ENCODE data around the gene NLGN4Y. TPM values are rescaled to one million over a fixed set of nuclear protein-coding genes. Genes with fewer than 3 reads are reported as not detected.

Gene NLGN4Y
- total and polyA plus RNA-seq, 2 of the 4 experiments (the other 2 are of a cell fraction): not detected

- dilution Hi-C loops (cut with HindIII; ENCODE audit: low sequenced_read_pairs, unreplicated experiment): no loop called here
- no peaks in the 10 kb centered on the region for H3K4me1 ChIP-seq (ENCODE audit: control insufficient read depth, insufficient read depth, low read length)
- no peak for ATAC-seq (ENCODE audit: low read depth)
These were observed 986 bp downstream of the NLGN4Y start for GRCh38 chrY:14525315-14525714.

More at GRCh38 chrY:14525315-14525714, 986 bp downstream of the NLGN4Y start:
- H3K79me1 ChIP-seq (ENCODE audit: low read depth in 1 of 2, low read length in 2 of 2): no peaks in the 10 kb centered on the region
- no peak overlapping the region for H3K27ac ChIP-seq (ENCODE audit: insufficient read depth, low read length)
- no peak overlapping the region for H3K14ac ChIP-seq (replicated peaks; ENCODE audit: low read depth, low read length)
- no peak overlapping the region for H2BK5ac ChIP-seq (ENCODE audit: low read depth, low read length, poor library complexity, severe bottlenecking)
- TF ChIP-seq USF2 (IDR thresholded peaks at IDR 0.05; ENCODE audit: low read depth, low read length) (no peak), RFX5 (IDR thresholded peaks at IDR 0.05; ENCODE audit: low read depth, low read length) (no peak), CTCF (conservative IDR thresholded peaks at IDR 0.05; ENCODE audit: low read depth, low read length) (no peak), CEBPB (IDR thresholded peaks at IDR 0.05; ENCODE audit: low read depth, low read length) (no peak), MAFK (IDR thresholded peaks at IDR 0.05; ENCODE audit: low read depth, low read length) (no peak), MAZ (IDR thresholded peaks at IDR 0.05; ENCODE audit: borderline replicate concordance, low read depth, low read length) (no peak), POLR2A (IDR thresholded peaks at IDR 0.05; ENCODE audit: low read depth, low read length) (no peak), ELK1 (IDR thresholded peaks at IDR 0.05; ENCODE audit: borderline replicate concordance, low read depth, low read length) (no peak), NFE2L2 (IDR thresholded peaks at IDR 0.05; ENCODE audit: low read depth, low read length) (no peak), RAD21 (IDR thresholded peaks at IDR 0.05; ENCODE audit: low read length) (no peak), RCOR1 (IDR thresholded peaks at IDR 0.05; ENCODE audit: insufficient replicate concordance, low read length) (no peak), SMC3 (IDR thresholded peaks at IDR 0.05; ENCODE audit: low read depth, low read length) (no peak), FOS (IDR thresholded peaks at IDR 0.05; ENCODE audit: low read depth, low read length) (no peak), BHLHE40 (IDR thresholded peaks at IDR 0.05; ENCODE audit: low read depth, low read length) (no peak), MXI1 (IDR thresholded peaks at IDR 0.05; ENCODE audit: borderline replicate concordance, low read depth, low read length) (no peak), CHD1 (IDR thresholded peaks at IDR 0.05; ENCODE audit: low read depth, low read length) (no peak)
- no peaks in the 10 kb centered on the region for H4K20me1 ChIP-seq (ENCODE audit: insufficient read depth, low read length)
- H4K8ac ChIP-seq (ENCODE audit: low read depth in 2 of 2, low read length in 2 of 2): no peak overlapping the region
- no peak overlapping the region for H4K5ac ChIP-seq (ENCODE audit: low read depth, low read length)
- no peak overlapping the region for H2AK9ac ChIP-seq (replicated peaks; ENCODE audit: low read depth, low read length, poor library complexity)
- H3K9me1 ChIP-seq (ENCODE audit: insufficient read depth, low read length): no peaks in the 10 kb centered on the region
- CTCF ChIA-PET: no interaction called here
- no peak overlapping the region for H2BK15ac ChIP-seq (ENCODE audit: low read depth, low read length)
- no peak overlapping the region for H4K91ac ChIP-seq (ENCODE audit: insufficient read depth, low read depth, low read length)
- no peak overlapping the region for H2AK5ac ChIP-seq (ENCODE audit: low read depth, low read length)
- in situ Hi-C loops (cut with MboI; ENCODE audit: low sequenced_read_pairs): no loop called here
- H3K36me3 ChIP-seq (ENCODE audit: control insufficient read depth, insufficient read depth, low read length): no peaks in the 10 kb centered on the region
- H2AFZ ChIP-seq (replicated peaks; ENCODE audit: low read length, poor library complexity): no peak overlapping the region
- no peak overlapping the region for H3K18ac ChIP-seq (ENCODE audit: low read depth, low read length)
- no peak for DNase-seq
- H3K4ac ChIP-seq (ENCODE audit: low read depth, low read length): no peak overlapping the region
- no peaks in the 10 kb centered on the region for H3K27me3 ChIP-seq (ENCODE audit: control insufficient read depth, insufficient read depth, low read length)
- H3K4me3 ChIP-seq (ENCODE audit: insufficient read depth, low read depth, low read length): no peak overlapping the region
- H3K9ac ChIP-seq (ENCODE audit: low read depth, low read length): no peak overlapping the region
- H2BK20ac ChIP-seq (ENCODE audit: low read depth, low read length): no peak overlapping the region
- H2BK120ac ChIP-seq (ENCODE audit: low read depth, low read length): no peak overlapping the region
- H3K9me3 ChIP-seq (ENCODE audit: control insufficient read depth, insufficient read depth, low read length): no peaks in the 10 kb centered on the region
- BruUV-seq (replicated peaks): no TSS peak
- intact Hi-C loops (cut with micrococcal nuclease): no loop called here
- H3K23ac ChIP-seq (ENCODE audit: low read depth, low read length): no peak overlapping the region
- POLR2A ChIA-PET (ENCODE audit: unreplicated experiment): no interaction called here
- no peak overlapping the region for H3K56ac ChIP-seq (ENCODE audit: extremely low read depth, insufficient read depth, low read length)
- H3K4me2 ChIP-seq (ENCODE audit: low read depth, low read length): no peak overlapping the region
- no CpG with 5 or more reads among the region's 13 CpGs for WGBS, 2 experiments (ENCODE audit: extremely low coverage in 2 of 2, insufficient read length in 1 of 2)

Data from IMR-90 (cell line).